ENCODE measurements around the gene C6orf120.
"Not testable (repeated sequence)": the region's sequence is repeated elsewhere in the genome, so short reads cannot be mapped to it uniquely, and the experiment has no call there.

Gene C6orf120

DNA sequence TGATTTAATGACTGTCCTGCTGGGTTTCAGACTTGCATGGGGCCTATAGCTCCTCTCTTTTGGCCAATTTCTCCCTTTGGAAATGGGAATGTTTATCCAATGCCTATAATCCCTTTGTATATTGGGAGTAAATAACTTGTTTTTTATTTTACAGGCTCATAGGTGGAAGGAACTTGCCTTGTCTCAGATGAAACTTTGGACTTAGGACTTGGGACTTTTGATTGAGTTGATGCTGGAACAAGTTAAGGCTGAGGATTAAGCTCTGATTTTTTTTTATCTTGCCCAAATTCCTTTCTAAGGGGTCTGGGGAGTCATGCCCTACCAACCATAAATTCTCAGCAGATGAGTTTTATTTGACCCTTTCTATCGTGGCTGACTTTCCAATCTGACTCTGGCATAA is 23.6 kb upstream of the C6orf120 start:
- no peak for DNase-seq (ENCODE audit: low read depth in 2 of 2, low spot score in 1 of 2)

DNA sequence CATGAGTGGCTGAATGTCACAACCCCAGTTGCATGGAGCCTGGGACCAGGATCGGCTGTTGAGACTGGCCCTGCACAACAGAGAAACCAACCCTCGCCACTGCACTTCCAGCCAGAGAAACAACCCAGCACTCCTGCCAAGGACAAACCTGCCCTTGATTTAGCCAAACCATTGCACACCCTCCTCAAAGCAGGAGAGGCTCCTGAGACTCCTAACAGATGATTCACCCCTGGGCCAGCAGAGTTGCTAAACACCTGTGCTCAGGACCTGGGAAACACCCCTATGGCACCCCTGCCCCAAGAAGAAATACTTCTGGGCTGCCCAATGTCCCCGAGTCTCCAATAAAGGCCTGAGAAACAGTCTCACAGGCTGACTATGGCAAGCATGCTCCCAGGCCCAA is 17.9 kb upstream of the C6orf120 start:
- DNase-seq (ENCODE audit: low read depth in 2 of 2, low spot score in 1 of 2): no peak

DNA sequence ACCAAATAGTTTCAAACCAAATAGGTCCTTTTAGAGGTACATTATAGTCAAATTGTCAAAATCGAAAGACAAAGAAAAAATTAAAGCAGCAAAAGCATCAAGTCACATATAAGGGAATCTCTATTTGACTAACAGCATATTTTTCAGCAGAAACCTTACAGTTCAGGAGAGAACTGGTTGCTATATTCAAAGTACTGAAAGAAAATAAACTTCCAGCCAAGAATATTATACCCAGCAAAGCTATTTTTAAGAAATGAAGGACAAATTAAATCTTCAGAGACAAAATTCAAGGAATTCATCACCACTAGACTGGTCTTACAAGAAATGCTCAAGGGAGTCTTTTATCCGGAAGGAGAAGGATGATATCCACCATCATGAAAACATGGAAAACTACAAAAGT is 16.1 kb upstream of the C6orf120 start:
- no peak for DNase-seq (ENCODE audit: low read depth in 2 of 2, low spot score in 1 of 2)

DNA sequence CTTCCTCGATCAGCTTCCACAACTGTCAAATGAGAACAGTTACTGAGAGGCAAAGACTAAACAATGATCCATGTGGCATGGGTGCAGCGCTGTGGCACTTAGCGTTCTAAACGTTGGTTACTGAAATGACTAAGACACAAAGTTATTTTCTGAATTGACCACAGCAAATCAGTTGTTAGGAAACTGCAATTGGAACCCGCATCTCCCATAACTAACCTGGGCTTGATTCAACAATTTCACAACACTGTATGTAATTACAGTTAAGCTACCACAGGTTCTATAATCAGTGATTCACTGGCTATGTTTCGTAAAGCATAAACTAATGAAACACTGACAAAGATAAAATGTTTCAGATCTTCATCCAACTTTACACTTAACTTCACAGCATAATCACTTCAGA is 12.6 kb upstream of the C6orf120 start:
- DNase-seq (ENCODE audit: low read depth in 2 of 2, low spot score in 1 of 2): no peak

DNA sequence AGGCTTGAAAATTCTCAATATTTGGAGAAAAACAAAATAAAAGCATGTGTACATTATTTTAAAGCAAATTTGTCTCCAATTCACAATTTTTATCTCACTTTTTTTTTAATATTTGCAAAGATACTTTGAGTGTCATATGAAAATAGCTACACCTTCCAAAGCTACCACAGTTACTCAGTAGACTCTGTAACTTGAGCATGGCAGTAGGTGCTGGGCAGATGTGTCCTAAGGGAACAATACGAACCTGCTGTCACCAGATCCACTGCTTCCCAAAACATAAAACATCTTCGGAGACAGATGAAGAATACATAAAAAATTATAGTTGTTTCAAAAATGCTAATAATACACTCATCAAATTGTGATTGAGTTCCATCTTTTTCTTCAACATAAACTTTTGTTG is 10.7 kb upstream of the C6orf120 start:
- DNase-seq (ENCODE audit: low read depth in 2 of 2, low spot score in 1 of 2): no peak

DNA sequence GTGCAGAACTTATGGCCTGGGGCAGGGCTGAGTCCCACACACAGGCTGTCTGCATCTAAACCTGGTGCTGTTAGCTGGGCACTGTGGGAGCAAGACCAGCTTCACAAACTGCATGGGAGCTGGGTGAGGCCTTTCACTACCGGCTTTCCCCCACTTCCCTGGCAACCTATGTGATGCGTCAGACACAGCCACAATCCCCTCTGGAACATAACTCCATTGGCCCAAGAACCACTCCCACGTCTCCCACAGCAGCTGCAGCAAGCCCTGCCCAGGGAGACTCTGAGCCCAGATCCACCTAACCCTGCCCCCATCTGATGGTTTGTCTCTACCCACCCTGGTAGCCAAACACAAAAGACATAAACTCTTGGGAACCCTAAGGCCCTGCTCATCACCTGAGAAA is 9.4 kb upstream of the C6orf120 start:
- no peak for DNase-seq (ENCODE audit: low read depth in 2 of 2, low spot score in 1 of 2)

DNA sequence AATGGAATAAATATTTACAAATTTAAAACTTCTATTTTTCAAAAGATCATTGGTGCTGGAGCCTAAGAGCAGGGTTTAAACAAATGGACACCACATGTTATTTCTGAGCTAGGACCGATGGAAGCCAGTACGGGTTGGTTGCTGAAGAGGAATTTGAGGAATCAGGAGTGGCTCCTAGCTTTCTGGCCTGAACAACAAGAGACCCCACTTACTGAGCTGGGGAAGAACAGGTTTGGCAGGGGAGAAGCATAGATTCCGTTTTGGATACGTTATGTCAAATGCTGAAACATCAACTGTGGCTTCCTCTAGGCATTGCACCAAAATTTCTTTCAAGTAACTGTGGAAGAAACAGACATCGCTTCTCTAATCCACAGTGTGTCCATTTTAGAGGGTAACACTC is 6.8 kb upstream of the C6orf120 start:
- no peak for DNase-seq (ENCODE audit: low read depth in 2 of 2, low spot score in 1 of 2)

DNA sequence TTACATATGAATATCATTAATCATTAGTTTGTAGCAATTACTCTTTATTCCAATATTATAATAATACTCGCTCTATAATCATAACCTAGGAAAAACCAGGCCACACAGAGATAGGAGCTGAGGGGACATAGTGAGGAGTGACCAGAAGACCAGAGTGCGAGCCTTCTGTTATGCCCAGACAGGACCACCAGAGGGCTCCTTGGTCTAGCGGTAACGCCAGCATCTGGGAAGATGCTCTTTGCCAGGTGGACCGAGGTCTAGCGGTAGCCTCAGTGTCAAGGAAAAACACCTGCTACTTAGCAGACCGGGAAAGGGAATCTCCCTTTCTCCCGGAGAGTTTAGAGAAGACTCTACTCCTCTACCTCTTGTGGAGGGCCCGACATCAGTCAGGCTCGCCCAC is 4.8 kb upstream of the C6orf120 start:
- not testable (repeated sequence) for DNase-seq (ENCODE audit: low read depth in 2 of 2, low spot score in 1 of 2)

DNA sequence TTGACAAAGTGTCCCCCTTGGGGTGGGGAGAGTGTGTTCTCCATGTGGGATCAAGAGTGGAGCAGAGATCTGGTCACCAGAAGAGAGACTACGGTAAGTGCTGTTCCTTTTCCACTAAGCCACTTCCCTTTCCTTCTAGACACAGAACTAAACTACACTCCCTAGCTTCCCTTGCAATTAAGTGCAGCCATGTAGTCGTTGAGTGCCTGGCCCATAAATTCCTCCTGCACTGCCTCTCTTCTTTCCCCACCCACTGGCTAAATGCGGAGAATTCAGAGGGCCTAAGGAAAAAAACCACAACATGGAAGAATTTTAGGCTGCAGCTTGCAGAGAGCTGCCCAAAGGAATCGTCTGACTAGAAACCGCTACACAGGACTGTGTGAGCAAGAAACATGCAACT is 1.6 kb upstream of the C6orf120 start:
- DNase-seq (ENCODE audit: low read depth in 2 of 2, low spot score in 1 of 2): no peak

DNA sequence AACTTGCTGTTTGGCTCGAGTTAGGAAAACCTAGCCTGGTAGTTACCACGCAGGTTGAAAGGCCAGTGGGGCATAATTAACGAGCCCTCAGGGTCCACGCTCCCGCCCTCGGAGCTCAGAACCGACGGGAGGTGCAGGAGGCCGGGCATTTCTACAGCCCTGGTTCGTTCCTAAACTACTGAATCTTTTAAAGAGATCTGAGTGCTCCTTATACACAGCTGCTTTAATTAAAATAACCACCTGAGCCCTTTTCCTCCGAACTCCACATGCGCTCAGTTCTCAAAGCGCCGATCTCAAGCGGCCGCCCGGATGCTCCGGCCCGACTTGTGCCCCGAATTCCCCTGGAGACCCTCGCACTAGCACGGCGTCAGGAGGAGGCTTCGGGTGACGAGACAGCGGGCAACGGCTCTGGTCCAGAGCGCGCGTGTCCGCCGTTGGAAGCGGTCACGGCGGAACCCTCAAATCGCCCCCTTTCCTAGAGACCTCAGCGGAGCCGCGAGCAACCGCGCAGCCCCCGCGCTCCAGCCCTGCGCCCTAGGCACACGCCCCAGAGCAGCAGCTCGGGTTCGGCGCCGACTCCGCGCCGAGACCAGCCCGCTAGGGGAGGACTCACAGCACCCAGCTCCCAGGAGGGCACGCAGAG is 494 bp upstream of the C6orf120 start:
- no peak for DNase-seq (ENCODE audit: low read depth in 2 of 2, low spot score in 1 of 2)

DNA sequence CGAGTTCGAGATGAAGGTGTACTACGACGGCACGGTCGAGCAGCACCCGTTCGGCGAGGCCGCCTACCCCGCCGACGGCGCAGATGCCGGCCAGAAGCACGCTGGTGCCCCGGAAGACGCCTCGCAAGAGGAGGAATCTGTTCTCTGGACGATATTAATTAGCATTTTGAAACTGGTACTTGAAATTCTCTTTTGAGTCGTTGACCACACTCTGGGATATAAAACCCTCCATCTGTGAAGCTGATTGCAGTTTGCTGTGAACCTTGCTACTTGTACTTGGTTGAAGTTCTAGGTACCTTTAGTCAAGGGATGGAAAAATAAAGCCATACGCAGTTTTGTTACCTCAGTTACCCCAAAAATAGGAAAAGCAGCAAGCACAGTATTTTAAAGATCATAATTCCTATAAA is 917 bp downstream of the C6orf120 start:
- no peak for DNase-seq (ENCODE audit: low read depth in 2 of 2, low spot score in 1 of 2)

DNA sequence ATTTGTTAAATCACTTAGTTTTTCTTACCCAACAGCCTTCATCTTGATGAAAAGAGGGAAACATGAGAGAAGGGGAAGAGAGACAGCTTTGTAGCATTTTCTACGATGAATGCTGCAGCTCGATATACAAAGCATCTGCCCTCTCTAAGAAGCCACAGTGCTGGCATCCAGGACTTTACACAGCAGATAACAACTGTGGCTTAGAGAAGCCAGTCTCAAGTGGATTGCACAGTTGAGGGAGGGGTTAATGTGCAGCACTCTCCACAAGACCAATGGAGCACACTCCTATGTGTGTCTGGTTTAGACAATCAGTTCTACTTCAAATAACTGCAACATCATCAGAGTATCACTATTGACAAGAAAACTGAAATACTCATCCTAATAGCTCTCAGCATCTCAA is 5.8 kb downstream of the C6orf120 start:
- no peak for DNase-seq (ENCODE audit: low read depth in 2 of 2, low spot score in 1 of 2)

DNA sequence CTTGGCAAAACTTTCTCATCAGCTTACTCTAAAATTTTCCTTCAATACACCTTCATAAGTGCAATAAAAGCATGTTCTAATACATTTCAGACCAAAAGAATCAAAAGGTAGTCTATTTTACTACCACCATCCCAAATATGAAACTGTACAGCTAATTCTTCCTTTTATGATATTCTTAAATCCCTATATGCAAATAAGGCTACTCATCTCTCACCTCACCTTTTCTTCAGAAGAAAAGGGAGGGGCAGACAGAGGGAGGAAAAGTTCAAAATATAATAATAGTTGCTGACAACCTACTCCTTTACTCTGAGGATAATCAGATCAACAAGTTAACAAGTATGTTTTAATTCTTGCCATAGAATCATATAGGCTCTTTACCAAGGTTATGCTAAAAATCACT is 7.4 kb downstream of the C6orf120 start:
- DNase-seq (ENCODE audit: low read depth in 2 of 2, low spot score in 1 of 2): no peak

DNA sequence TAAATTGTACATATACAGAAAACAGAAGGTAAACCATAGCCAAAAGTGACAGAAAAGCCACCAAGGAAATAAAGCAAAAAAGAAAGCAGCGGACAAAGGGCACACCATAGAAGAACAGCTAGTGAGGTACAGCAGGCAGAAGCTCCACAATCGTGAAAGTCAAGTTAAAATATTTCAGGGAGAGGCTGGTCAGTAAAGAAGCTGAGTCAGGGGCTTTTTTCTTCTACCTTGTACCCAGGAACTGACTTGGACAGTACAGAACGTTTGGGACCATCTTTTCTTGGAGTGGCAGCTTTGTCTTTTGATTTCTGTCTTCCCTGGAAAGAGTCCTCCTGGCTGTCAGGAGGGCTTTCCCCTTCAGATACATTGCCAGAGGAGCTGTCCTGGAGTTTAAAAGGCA is 8.1 kb downstream of the C6orf120 start:
- DNase-seq (ENCODE audit: low read depth in 2 of 2, low spot score in 1 of 2): no peak

DNA sequence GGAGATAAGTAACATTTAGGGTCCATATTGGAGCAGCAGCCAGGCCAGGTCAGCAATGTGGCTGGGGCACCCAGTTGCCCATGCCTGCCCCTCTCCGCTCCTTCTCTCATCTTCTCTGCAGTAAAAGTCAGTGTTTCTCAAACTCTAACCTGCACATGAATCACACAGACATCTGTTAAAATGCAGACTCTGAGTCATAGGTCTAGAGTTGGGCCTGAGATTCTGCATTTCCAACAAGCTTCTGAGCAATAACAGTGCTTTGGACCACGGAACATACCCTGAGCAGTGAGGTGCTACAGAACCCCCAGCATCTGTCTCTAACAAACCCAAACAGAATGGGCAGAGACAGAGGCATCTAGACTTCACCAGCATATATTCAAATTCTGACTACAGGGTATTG is 12.3 kb downstream of the C6orf120 start:
- no peak for DNase-seq (ENCODE audit: low read depth in 2 of 2, low spot score in 1 of 2)

DNA sequence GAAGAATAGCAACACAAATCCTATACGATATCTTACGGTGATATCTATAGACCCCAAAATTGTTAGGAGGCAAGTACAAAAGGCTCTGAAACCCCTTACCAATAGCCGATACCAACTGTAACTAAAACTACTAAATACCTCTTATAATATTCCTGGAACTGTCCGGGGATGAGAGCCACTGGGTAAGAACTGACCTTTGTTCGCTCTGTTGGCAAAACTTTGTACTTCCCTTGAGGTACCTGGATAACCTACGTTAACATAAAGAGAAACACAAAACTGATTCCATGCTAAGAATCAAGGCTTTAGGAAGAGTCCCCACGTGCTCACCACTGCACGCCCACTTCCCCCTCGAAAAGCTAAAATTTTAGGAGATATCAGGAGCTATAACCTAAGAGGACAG is 12.7 kb downstream of the C6orf120 start:
- DNase-seq (ENCODE audit: low read depth in 2 of 2, low spot score in 1 of 2): no peak

DNA sequence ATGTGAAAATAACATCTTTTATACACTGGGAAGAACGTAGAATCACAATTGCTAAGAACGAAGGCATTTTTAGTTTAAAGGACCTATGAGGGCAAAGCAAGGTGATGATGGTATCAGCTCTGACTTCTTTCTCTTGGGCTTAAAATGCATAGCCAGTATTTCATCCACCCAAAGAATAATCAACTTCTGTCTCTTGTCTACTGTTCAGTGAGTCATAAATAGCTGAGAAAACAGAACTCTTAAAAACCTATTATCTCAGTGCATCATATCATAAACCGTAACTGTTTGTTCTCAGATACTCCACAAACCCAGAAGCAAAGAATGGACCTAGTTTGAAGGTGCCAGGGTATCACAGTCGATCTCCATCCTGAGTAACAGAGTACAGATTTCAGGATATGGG is 17.2 kb downstream of the C6orf120 start:
- DNase-seq (ENCODE audit: low read depth in 2 of 2, low spot score in 1 of 2): no peak

DNA sequence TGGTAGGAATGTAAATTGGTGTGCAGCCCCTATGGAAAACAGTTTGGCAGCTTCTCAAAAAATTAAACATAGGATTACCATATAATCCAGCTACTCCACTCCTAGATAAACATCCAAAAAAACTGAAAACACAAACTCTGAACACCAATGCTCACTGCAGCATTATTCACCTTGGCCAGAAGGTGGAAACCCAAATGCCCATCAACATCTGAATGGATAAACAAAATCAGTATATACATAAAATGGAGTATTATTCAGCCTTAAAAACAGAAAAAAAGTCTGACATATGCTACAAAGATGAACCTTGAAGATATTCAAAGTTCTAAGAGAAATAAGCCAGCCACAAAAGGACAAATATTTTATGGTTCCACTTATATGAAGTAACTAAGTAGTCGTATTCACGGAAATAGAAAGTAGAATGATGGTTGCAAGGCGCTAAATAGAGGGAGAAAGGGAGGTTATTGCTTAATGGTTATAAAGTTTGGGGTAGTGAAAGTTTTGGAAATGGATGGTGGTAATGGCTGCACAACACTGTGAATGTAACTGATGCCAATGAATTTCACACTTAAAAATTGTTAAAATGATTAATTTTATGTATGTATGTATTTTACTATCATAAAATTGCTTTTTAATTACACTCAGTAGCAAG is 18.4 kb downstream of the C6orf120 start:
- DNase-seq (ENCODE audit: low read depth in 2 of 2, low spot score in 1 of 2): no peak

DNA sequence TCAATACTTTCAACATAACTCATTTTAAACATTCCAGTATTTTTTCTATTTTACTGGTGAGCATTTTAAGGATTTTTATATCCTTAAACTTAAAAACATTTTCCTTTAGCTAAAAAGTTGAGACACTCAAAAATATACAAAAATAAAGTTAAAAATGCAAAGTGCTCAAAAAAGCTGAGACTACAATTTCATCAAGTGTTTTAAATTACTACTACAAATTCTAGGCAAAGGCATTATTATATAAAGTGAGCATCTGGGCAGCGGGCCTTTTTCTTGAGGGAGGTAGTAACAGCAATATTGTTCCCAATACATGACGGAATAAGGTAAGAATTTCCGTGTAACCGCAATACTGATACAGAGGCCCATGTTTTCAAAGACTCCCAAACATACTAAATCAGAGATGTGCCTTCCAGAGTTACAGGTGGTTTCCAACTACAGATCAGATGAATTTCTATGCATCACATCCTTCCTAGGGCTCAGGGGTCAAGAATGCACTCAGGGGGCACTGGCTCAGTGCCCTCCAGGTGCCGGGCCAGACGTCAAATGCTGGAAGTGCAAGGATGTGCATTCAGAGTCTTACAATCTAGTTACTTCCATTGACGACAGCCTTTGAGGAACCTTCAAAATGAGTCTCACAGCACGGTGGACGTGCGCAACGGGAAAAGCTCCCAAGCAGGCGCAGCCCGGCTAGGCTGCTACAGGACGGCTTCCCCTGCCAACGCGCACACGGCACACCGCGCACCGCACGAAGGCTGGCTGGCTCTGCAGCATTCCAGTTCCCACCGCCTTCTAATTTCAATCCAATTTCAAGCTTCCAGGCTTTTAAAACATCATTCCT is 20.7 kb downstream of the C6orf120 start:
- DNase-seq (ENCODE audit: low read depth in 2 of 2, low spot score in 1 of 2): no peak

DNA sequence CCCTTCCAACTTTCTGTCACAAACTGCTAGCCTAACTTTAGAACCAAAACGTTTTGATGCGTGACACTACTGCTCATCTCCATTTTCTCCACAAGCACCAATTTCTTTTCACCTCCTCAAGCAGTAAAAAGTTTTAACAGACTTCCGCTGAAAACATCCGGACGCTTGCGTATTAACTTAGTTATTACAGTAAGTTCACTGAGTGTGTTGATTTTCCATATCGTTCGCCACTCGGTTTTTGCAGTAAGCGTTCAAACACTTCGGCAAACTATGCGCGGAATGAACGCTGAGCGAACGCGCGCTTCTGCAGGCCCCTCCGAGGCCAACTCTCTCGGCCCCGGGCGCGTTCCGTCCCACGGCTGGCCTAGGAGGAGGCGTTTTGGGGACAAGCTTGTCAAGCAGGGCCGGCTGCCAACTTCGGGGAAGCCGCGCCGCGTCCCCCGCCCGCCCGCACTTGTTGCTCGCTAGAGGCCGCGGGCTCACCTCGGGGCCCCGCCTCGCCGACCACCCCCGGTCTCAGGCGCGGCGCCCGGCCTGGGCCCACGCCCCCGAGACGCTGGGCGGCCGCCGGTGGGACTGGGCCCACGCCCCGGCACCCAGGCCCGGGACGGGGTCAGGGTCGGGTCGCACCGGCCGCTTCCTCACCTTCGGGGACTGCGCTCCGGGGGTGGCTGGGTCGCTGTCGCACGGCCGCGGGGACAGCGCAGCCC is 21.4 kb downstream of the C6orf120 start:
- DNase-seq (ENCODE audit: low read depth in 2 of 2, low spot score in 1 of 2): peak in 1 of 2 donors; percentile 43

DNA sequence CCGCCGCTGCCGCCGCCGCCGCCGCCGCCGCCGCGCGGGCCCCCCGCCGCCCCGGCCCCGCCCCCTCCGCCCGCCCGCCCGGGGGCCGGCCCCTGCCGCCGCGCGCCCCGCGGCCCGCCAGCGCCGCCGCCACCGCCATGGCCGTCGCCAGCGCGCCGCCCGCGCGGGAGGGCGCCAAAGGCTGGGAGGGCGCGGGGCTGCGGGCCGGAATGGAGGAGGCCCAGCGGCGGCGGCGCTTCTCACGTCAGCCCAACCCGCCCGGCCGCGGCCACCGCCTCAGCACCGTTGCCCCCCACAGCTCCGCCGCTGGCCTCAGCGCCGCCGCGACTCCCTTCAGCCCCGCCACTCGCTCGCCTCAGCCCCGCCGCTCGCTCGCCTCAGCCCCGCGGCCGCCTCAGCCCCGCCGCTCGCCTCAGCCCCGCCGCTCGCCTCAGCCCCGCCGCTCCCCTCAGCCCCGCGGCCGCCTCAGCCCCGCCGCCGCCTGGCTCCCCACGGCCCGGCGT is 22.1 kb downstream of the C6orf120 start:
- peak in 1 of 2 donors; percentile 6 for DNase-seq (ENCODE audit: low read depth in 2 of 2, low spot score in 1 of 2)
